ENCODE measurements around the gene NEK8. TPM values are rescaled to one million over a fixed set of nuclear protein-coding genes. Genes with fewer than 3 reads are reported as not detected.

The NEK8 gene
- total and polyA plus RNA-seq, 7 donors = 0.16 to 6.3 (median 1.6) TPM

DNA sequence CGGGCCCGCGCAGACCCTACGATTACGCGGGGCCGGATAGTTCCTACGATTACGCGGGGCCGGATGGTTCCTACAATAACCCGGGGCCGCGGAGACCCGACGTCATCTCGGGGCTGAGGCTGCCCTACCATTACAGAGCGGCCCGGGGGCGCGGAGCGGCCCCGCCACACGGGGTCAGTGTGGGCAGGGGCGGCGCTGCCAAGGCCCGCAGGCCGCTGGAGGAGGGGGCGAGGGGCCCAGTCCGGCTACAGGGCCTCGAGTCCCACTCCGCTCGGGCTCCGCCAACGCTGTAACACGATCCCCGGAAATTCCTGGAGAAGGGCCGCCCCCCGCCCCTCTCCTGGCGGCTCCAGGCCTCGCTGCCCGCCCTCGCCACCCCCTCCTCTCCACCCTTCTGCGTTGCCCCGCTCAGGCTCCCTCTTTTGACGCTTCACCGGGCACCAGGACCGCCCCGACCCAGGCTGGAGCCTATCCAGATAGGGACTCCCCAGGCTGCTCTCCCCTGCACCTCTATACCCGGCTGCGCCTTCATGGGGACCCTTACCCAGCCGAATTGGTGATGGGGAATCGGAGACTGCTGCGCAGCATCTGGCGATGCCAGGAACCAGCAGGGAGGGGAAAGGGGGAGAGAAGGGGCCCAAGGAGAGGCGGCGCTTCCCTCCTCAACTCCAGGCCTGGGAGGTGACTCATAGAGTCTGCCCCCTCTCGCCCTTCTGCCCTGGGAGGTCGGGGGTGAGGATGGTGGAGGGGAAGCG, 10.8 kb upstream of the NEK8 start, which contains the start of gene RAB34:
Gene RAB34, minus strand, starts transcription at position 291 of the 755 bp plus-strand sequence. CDS start 602 bp downstream, outside the sequence.
- Histone ChIP-seq H3K4me3 (peak within 1 kb of the TSS; percentile 66 to 83 (median 78)), H3K36me3 (peaks cover 7 to 42% (median 29%) of the 10 kb centered on the region in 4 donors), H3K9me3 (no peaks in the 10 kb centered on the region), H3K4me1 (peaks cover 0 to 64% (median 54%) of the 10 kb centered on the region in 4 donors), H3K27me3 (no peaks in the 10 kb centered on the region), H3K27ac (peak within 1 kb of the TSS; percentile 91 to 95 (median 94))
- intact Hi-C loops (cut with DNase I) = no loop called here
- no peak for TF ChIP-seq EP300 (IDR thresholded peaks at IDR 0.05)
- TF ChIP-seq POLR2AphosphoS5 (IDR thresholded peaks at IDR 0.05) = peak; percentile 44 to 83 (median 72)
- TF ChIP-seq POLR2A (IDR thresholded peaks at IDR 0.05) = peak; percentile 9 to 18
- TF ChIP-seq, protein P1, sequence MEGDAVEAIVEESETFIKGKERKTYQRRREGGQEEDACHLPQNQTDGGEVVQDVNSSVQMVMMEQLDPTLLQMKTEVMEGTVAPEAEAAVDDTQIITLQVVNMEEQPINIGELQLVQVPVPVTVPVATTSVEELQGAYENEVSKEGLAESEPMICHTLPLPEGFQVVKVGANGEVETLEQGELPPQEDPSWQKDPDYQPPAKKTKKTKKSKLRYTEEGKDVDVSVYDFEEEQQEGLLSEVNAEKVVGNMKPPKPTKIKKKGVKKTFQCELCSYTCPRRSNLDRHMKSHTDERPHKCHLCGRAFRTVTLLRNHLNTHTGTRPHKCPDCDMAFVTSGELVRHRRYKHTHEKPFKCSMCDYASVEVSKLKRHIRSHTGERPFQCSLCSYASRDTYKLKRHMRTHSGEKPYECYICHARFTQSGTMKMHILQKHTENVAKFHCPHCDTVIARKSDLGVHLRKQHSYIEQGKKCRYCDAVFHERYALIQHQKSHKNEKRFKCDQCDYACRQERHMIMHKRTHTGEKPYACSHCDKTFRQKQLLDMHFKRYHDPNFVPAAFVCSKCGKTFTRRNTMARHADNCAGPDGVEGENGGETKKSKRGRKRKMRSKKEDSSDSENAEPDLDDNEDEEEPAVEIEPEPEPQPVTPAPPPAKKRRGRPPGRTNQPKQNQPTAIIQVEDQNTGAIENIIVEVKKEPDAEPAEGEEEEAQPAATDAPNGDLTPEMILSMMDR (IDR thresholded peaks at IDR 0.05) = peak in 1 of 4 experiments; percentile 24
- 12 to 26% methylated on average over 60 of the region's 60 CpGs for WGBS, 2 donors
- peak; percentile 92 for DNase-seq

DNA sequence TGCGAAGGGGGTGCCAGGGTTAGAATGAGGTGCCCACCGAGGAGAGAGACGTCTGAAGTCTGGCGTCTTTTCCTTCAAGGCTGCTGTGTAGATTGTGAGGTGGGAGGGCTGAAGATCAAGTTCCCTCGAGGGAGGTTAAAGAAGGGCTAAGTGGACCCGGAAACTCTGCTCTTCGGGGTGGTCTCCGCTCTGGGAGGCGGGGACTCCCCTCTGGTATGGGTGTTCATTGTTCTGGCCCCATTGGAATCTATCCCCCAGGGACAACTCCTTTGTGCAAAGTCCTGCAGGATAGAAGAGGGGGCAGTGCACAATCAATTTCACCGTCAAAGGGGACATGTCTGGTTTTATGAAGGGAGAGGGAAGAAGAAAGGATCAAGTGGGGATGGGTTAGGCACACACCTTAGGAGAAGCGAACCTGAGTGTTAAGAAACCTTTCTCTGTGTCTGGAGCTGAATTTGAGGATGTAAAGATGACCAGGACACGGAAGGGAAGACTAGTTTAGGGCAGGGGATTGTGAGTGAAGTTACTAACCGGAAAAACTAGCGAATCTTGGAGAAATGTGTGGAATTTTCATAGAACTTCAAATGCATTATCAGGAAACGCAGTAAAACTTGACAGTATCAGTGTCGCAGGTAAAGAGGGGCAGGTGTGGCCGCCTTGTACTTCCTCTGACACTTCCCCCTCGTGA, 10.1 kb upstream of the NEK8 start:
- peaks cover 15 to 49% (median 36%) of the 10 kb centered on the region in 4 donors for H3K36me3 ChIP-seq
- peaks cover 0 to 68% (median 54%) of the 10 kb centered on the region in 4 donors for H3K4me1 ChIP-seq
- H3K9me3 ChIP-seq = no peaks in the 10 kb centered on the region
- peak overlapping the region; percentile 66 to 83 (median 78) for H3K4me3 ChIP-seq
- WGBS, 2 donors = 59 to 73% methylated on average over 18 of the region's 18 CpGs
- peak overlapping the region; percentile 91 to 95 (median 94) for H3K27ac ChIP-seq
- H3K27me3 ChIP-seq = no peaks in the 10 kb centered on the region
- no peak for DNase-seq
- intact Hi-C loops (cut with DNase I) = no loop called here
- TF ChIP-seq, protein P1 (IDR thresholded peaks at IDR 0.05) = no peak

DNA sequence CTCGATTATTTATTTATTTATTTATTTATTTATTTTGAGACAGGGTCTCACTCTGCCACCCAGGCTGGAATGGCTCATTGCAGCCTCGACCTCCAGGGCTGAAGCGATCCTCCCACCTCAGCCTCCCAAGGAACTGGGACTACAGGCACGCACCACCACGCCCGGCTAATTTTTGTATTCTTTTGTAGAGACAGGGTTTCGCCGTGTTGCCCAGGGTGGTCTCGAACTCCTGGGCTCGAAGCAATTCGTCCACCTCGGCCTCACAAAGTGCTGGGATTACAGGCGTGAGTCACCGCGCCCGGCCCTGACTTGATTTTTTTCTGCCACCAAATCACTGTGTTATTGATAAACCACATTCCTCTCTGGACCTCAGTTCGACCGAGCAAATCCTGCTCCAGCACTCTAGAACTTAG, 9.6 kb upstream of the NEK8 start:
- Histone ChIP-seq H3K27me3 (no peaks in the 10 kb centered on the region), H3K9me3 (no peaks in the 10 kb centered on the region), H3K4me3 (peak overlapping the region; percentile 73 to 95 (median 84)), H3K36me3 (peaks cover 17 to 49% (median 39%) of the 10 kb centered on the region in 4 donors), H3K4me1 (peaks cover 0 to 68% (median 54%) of the 10 kb centered on the region in 4 donors), H3K27ac (peak overlapping the region; percentile 91 to 95 (median 94))
- DNase-seq = no peak
- WGBS, 2 donors = 20 to 41% methylated on average over 18 of the region's 18 CpGs
- intact Hi-C loops (cut with DNase I) = no loop called here
- TF ChIP-seq EP300 (IDR thresholded peaks at IDR 0.05) = no peak
- TF ChIP-seq, protein P1 (IDR thresholded peaks at IDR 0.05) = no peak
- TF ChIP-seq POLR2AphosphoS5 (IDR thresholded peaks at IDR 0.05) = peak in 1 of 4 donors; percentile 49

DNA sequence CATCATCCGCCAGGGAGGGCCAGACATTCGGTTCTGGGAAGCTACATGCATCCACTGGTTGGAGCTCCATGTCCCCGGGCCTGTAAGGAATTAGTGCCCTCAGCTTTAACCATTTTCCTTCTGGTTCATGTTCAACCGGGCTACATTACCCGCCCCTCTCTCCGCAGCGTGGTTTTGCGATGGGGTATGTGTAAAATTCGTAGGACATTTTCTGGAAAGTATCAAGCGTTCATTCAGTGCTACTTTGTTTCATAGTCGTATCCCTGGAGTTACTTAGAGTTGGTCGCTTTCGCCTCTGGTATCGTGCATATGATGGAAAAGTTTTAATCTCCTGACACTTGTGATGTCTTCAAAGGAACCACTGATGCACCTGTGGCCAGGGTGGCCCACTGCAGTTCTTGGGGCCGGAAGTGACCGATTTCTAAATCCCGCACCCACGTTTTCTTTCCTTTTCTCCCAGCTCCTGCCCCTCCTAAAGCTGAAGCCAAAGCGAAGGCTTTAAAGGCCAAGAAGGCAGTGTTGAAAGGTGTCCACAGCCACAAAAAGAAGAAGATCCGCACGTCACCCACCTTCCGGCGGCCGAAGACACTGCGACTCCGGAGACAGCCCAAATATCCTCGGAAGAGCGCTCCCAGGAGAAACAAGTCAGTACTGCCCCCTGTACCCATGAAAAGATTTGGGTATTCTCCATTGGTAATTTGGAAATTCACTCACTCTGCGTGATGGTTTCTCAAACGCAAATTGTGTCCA, 8.2 kb upstream of the NEK8 start:
- Histone ChIP-seq H3K36me3 (peaks cover 17 to 43% (median 29%) of the 10 kb centered on the region in 4 donors), H3K27ac (peak overlapping the region; percentile 91 to 95 (median 94)), H3K4me3 (peak overlapping the region; percentile 73 to 95 (median 84)), H3K4me1 (peaks cover 0 to 72% (median 57%) of the 10 kb centered on the region in 4 donors), H3K9me3 (no peaks in the 10 kb centered on the region), H3K27me3 (peaks cover 0 to 1% (median 0%) of the 10 kb centered on the region in 3 donors)
- 1 to 3% methylated on average over 30 of the region's 30 CpGs for WGBS, 2 donors
- intact Hi-C loops (cut with DNase I) = loop anchor here (10.0 kb wide), 1 partner anchor 574 kb away; the partner anchor contains the start of gene NUFIP2
- TF ChIP-seq, protein P1 (IDR thresholded peaks at IDR 0.05) = peak in 1 of 4 experiments; percentile 6
- TF ChIP-seq POLR2A (IDR thresholded peaks at IDR 0.05) = no peak
- DNase-seq = no peak
